ENCODE measurements around the gene CPT1A. TPM values are rescaled to one million over a fixed set of nuclear protein-coding genes. Genes with fewer than 3 reads are reported as not detected.
A peak's percentile ranks its signal among the peaks of the same experiment; 100 is the strongest.
"Not testable (repeated sequence)": the region's sequence is repeated elsewhere in the genome, so short reads cannot be mapped to it uniquely, and the experiment has no call there.

The CPT1A gene
- total and polyA plus RNA-seq, 5 experiments from 2014 or later: 3.1 to 34.4 (median 4.7) TPM

- Mint-ChIP-seq H3K4me1 (peaks cover 10 to 20% (median 11%) of the 10 kb centered on the region in 4 donors), H3K27ac (no peak overlapping the region), H3K9me3 (peaks cover 0 to 15% (median 3%) of the 10 kb centered on the region in 9 donors), H3K27me3 (peaks cover 13 to 30% (median 22%) of the 10 kb centered on the region in 5 donors), H3K4me3 (no peak overlapping the region), H3K36me3 (peaks cover 3 to 10% (median 6%) of the 10 kb centered on the region in 3 donors)
- POLR2A ChIA-PET: no interaction called here
- DNase-seq (no peak), ATAC-seq (no peak)
Observed at GRCh38 chr11:68867066-68867465, 25.4 kb upstream of the CPT1A start.

- no peak for ATAC-seq
- Mint-ChIP-seq H3K4me3 (no peak overlapping the region), H3K4me1 (peaks cover 8 to 18% (median 10%) of the 10 kb centered on the region in 4 donors), H3K36me3 (peaks cover 3 to 10% (median 6%) of the 10 kb centered on the region in 3 donors), H3K9me3 (peaks cover 0 to 15% (median 3%) of the 10 kb centered on the region in 9 donors), H3K27me3 (peaks cover 11 to 25% (median 20%) of the 10 kb centered on the region in 5 donors), H3K27ac (no peak overlapping the region)
- POLR2A ChIA-PET: no interaction called here
- DNase-seq: no peak
Observed at GRCh38 chr11:68865241-68865640, 23.5 kb upstream of the CPT1A start.

- Mint-ChIP-seq H3K4me3 (no peak overlapping the region), H3K4me1 (peaks cover 0 to 4% (median 1%) of the 10 kb centered on the region in 4 donors), H3K36me3 (peaks cover 0 to 10% (median 6%) of the 10 kb centered on the region in 3 donors), H3K9me3 (peaks cover 0 to 15% (median 3%) of the 10 kb centered on the region in 9 donors), H3K27me3 (peaks cover 3 to 14% (median 7%) of the 10 kb centered on the region in 5 donors), H3K27ac (no peak overlapping the region)
- ATAC-seq (no peak), DNase-seq (no peak)
- POLR2A ChIA-PET: no interaction called here
Observed at GRCh38 chr11:68863553-68864265, 22.0 kb upstream of the CPT1A start.

- peak overlapping the region in 2 of 10 donors; percentile 73 to 76 for H3K27ac Mint-ChIP-seq
- peaks cover 0 to 15% (median 3%) of the 10 kb centered on the region in 9 donors for H3K9me3 Mint-ChIP-seq
- H3K36me3 Mint-ChIP-seq: peaks cover 0 to 10% (median 6%) of the 10 kb centered on the region in 3 donors
- no peak overlapping the region for H3K4me3 Mint-ChIP-seq
- DNase-seq (no peak), ATAC-seq (no peak)
- peaks cover 0 to 8% (median 0%) of the 10 kb centered on the region in 5 donors for H3K27me3 Mint-ChIP-seq
- POLR2A ChIA-PET: no interaction called here
- H3K4me1 Mint-ChIP-seq: no peaks in the 10 kb centered on the region
Observed at GRCh38 chr11:68862421-68862820, 20.7 kb upstream of the CPT1A start.

- POLR2A ChIA-PET: no interaction called here
- H3K4me3 Mint-ChIP-seq: no peak overlapping the region
- no peak for DNase-seq
- peaks cover 0 to 5% (median 0%) of the 10 kb centered on the region in 4 donors for H3K4me1 Mint-ChIP-seq
- peaks cover 3 to 6% (median 5%) of the 10 kb centered on the region in 5 donors for H3K27me3 Mint-ChIP-seq
- H3K9me3 Mint-ChIP-seq: peaks cover 0 to 15% (median 3%) of the 10 kb centered on the region in 9 donors
- H3K27ac Mint-ChIP-seq: no peak overlapping the region
- no peak for ATAC-seq
- H3K36me3 Mint-ChIP-seq: peaks cover 0 to 8% (median 6%) of the 10 kb centered on the region in 3 donors
Observed at GRCh38 chr11:68859123-68859522, 17.4 kb upstream of the CPT1A start.

GRCh38 chr11:68857037-68857586 is 15.4 kb upstream of the CPT1A start:
- DNase-seq (no peak), ATAC-seq (no peak)
- peaks cover 0 to 5% (median under 1%) of the 10 kb centered on the region in 4 donors for H3K4me1 Mint-ChIP-seq
- peaks cover 12 to 22% (median 20%) of the 10 kb centered on the region in 5 donors for H3K27me3 Mint-ChIP-seq
- H3K27ac Mint-ChIP-seq: no peak overlapping the region
- peaks cover 0 to 2% (median 0%) of the 10 kb centered on the region in 3 donors for H3K36me3 Mint-ChIP-seq
- peak overlapping the region in 1 of 10 donors; percentile 39 for H3K4me3 Mint-ChIP-seq
- peaks cover 0 to 3% (median 0%) of the 10 kb centered on the region in 9 donors for H3K9me3 Mint-ChIP-seq
- POLR2A ChIA-PET: no interaction called here

GRCh38 chr11:68856425-68857030 is 14.8 kb upstream of the CPT1A start:
- ATAC-seq, POLR2A ChIA-PET, H3K27ac Mint-ChIP-seq, H3K36me3 Mint-ChIP-seq, H3K9me3 Mint-ChIP-seq, DNase-seq, H3K4me1 Mint-ChIP-seq: not testable (repeated sequence)
- peak overlapping the region in 6 of 10 donors; percentile 15 to 71 (median 26) for H3K4me3 Mint-ChIP-seq
- peaks cover 12 to 22% (median 20%) of the 10 kb centered on the region in 5 donors for H3K27me3 Mint-ChIP-seq

GRCh38 chr11:68855205-68855981 is 13.7 kb upstream of the CPT1A start:
- Mint-ChIP-seq H3K4me3 (peak overlapping the region; percentile 64 to 83 (median 72)), H3K4me1 (peaks cover 0 to 5% (median under 1%) of the 10 kb centered on the region in 4 donors), H3K27ac (peak overlapping the region in 2 of 10 donors; percentile 41 to 48), H3K27me3 (peaks cover 14 to 22% (median 20%) of the 10 kb centered on the region in 5 donors), H3K36me3 (peaks cover 0 to 2% (median 0%) of the 10 kb centered on the region in 3 donors), H3K9me3 (peaks cover 0 to 3% (median 0%) of the 10 kb centered on the region in 9 donors)
- peak in 3 of 10 donors; percentile 13 to 23 (median 15) for DNase-seq
- peak; percentile 53 to 81 for ATAC-seq
- POLR2A ChIA-PET: interaction anchor here (0.5 to 1.2 kb wide), 3 partner anchors 12 to 28 kb away, joined by 3 to 5 read pairs (median 3); no protein-coding TSS in a partner anchor

- POLR2A ChIA-PET: interaction anchor here (0.5 to 1.2 kb wide), 3 partner anchors 11 to 27 kb away, joined by 3 to 5 read pairs (median 3); no protein-coding TSS in a partner anchor
- ATAC-seq (peak; percentile 23 to 28), DNase-seq (no peak)
- H3K27ac Mint-ChIP-seq: no peak overlapping the region
- H3K27me3 Mint-ChIP-seq: peaks cover 14 to 22% (median 20%) of the 10 kb centered on the region in 5 donors
- H3K9me3 Mint-ChIP-seq: peaks cover 0 to 3% (median 0%) of the 10 kb centered on the region in 9 donors
- H3K4me3 Mint-ChIP-seq: peak overlapping the region in 8 of 10 donors; percentile 24 to 73 (median 56)
- peaks cover 0 to 5% (median under 1%) of the 10 kb centered on the region in 4 donors for H3K4me1 Mint-ChIP-seq
- H3K36me3 Mint-ChIP-seq: peaks cover 0 to 2% (median 0%) of the 10 kb centered on the region in 3 donors
Observed at GRCh38 chr11:68854273-68854958, 12.7 kb upstream of the CPT1A start.

GRCh38 chr11:68852628-68853027 is 10.9 kb upstream of the CPT1A start:
- DNase-seq (no peak), ATAC-seq (no peak)
- Mint-ChIP-seq H3K27me3 (peaks cover 15 to 22% (median 18%) of the 10 kb centered on the region in 5 donors), H3K36me3 (peaks cover 0 to 2% (median 0%) of the 10 kb centered on the region in 3 donors), H3K9me3 (peaks cover 0 to 3% (median 0%) of the 10 kb centered on the region in 9 donors), H3K4me1 (peaks cover 0 to 5% (median under 1%) of the 10 kb centered on the region in 4 donors), H3K4me3 (no peak overlapping the region), H3K27ac (peak overlapping the region in 2 of 10 donors; percentile 6 to 75)
- POLR2A ChIA-PET: no interaction called here

- Mint-ChIP-seq H3K4me1 (peaks cover 0 to 11% (median 5%) of the 10 kb centered on the region in 4 donors), H3K36me3 (peaks cover 0 to 2% (median 0%) of the 10 kb centered on the region in 3 donors), H3K4me3 (no peak overlapping the region), H3K9me3 (peaks cover 0 to under 1% (median 0%) of the 10 kb centered on the region in 9 donors), H3K27ac (no peak overlapping the region), H3K27me3 (peaks cover 7 to 10% (median 8%) of the 10 kb centered on the region in 5 donors)
- POLR2A ChIA-PET: no interaction called here
- ATAC-seq (no peak), DNase-seq (no peak)
Observed at GRCh38 chr11:68848429-68848828, 6.7 kb upstream of the CPT1A start.
